A673 (cell line): ENCODE data around the gene AKAP7.

Source experiments
- EZH2 ChIP-seq: fragments of 200-600 bp; sonication (generic); IDR thresholded peaks from 2 replicates; pipeline ENCODE4 v1.6.1; 2017; ENCODE audit warnings: borderline replicate concordance, low read depth, mild to moderate bottlenecking, mixed read lengths, antibody characterized with exemption, low read length; ENCODE audit not compliant: poor library complexity, severe bottlenecking
- TF ChIP-seq, protein P1 (sequence below): fragments of 300-800, 200-600 bp; sonication (generic); conservative IDR thresholded peaks from 2 replicates; pipeline ENCODE4 v1.5.1; 2017; ENCODE audit warnings: low read depth, mild to moderate bottlenecking, antibody characterized with exemption, low read length, moderate library complexity, mixed read lengths

- TF ChIP-seq, protein P1, sequence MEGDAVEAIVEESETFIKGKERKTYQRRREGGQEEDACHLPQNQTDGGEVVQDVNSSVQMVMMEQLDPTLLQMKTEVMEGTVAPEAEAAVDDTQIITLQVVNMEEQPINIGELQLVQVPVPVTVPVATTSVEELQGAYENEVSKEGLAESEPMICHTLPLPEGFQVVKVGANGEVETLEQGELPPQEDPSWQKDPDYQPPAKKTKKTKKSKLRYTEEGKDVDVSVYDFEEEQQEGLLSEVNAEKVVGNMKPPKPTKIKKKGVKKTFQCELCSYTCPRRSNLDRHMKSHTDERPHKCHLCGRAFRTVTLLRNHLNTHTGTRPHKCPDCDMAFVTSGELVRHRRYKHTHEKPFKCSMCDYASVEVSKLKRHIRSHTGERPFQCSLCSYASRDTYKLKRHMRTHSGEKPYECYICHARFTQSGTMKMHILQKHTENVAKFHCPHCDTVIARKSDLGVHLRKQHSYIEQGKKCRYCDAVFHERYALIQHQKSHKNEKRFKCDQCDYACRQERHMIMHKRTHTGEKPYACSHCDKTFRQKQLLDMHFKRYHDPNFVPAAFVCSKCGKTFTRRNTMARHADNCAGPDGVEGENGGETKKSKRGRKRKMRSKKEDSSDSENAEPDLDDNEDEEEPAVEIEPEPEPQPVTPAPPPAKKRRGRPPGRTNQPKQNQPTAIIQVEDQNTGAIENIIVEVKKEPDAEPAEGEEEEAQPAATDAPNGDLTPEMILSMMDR, result no peak
- TF ChIP-seq EZH2, result no peak
Observed at GRCh38 chr6:131286469-131287040, 151.3 kb downstream of the AKAP7 start.
